NCI-H510A (cell line): ENCODE results near the gene STK10.

Experiments
- DNase-seq: peaks from one replicate; lab custom pipeline; 2025; lab: John Stamatoyannopoulos, UW

The STK10 gene

DNA sequence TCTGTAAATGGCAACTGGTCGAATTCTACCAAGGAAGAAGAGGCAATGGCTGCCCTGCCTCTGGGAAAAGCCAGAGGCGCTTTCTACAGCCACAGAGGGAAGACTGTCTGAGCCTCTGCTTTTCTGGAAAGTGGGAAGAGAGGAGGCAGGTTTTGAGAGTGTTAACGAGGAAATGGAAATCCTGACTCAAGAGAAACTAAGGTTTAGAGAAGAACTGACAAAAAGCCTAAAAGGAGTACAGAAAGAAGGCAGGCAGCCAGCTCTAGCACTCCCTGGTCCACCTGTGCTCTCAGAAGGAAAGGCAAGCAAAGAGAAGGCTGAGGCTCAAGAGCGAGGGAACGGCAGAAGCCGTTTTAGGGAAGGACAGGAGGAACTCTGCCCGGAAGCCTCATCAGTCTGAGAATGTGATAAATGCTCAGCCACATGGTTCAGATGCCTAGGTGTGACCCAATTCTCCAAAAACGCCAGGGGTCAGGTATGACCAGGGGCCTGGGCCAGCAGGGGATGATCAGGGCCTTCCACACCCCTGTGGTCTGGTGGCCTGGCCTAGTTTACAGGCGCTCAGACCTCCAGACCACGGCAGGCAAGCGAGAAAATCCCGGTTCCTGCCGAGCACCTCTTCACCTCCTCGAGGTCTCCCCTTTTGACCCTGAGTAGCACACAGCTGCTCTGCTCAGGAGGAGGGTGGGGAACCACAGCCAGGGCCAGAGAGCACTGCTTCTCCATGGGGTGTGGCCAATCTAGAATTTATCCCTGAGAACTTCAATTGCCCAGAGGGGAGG lies 101.6 kb downstream of the STK10 start:
- DNase-seq: no peak

DNA sequence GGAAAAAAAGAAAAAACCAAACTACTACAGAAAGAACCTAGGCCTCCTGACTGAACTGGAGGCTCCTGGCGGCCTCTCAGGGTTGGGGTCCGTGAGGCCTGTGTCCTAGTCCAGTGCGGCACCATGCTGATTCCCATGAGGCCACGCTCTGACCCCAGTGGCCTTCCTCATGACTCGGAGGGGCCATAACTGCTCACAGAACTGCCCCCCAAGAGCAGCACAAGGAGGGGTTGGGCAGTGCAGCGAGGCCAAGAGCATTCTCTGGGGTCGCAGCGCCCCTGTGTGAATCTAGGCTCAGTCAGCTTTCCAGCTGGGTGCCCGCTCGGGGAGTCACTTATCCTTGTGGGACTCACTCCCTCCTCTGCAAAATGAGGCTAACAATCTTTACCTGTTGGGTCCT lies 102.3 kb downstream of the STK10 start:
- no peak for DNase-seq

- no peak for DNase-seq
These were observed 105.8 kb downstream of the STK10 start for GRCh38 chr5:172082180-172082579.

- no peak for DNase-seq
These were observed 108.1 kb downstream of the STK10 start for GRCh38 chr5:172079876-172080275.

DNA sequence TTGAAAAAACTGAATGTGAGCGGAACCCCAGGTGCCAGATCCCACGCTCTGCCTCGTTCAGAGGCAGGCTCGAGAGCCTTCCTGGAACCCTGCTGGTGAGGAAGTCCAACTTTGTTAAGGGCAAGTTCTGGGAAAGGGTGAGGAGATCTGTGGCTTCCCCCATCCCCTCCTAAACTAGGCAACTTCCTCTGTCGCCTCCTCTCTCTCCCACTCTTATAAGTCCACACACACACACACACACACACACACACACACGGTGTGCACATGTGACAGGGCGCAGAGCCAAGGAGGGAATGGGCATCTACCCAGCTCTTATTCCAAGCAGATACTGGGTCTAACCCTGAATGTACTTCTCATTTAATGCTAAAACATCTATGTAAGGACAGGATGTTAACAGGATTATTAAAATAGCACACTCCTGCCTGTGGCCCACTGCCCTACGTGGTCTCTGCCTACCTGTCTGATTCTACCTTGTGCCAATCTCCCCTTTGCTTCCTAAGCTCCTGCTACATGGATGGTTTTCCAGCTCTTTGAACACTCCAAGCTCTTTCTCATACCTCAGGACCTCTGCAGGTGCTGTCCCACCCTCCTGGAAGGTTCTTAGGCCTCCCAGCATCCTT lies 109.2 kb downstream of the STK10 start:
- no peak for DNase-seq

DNA sequence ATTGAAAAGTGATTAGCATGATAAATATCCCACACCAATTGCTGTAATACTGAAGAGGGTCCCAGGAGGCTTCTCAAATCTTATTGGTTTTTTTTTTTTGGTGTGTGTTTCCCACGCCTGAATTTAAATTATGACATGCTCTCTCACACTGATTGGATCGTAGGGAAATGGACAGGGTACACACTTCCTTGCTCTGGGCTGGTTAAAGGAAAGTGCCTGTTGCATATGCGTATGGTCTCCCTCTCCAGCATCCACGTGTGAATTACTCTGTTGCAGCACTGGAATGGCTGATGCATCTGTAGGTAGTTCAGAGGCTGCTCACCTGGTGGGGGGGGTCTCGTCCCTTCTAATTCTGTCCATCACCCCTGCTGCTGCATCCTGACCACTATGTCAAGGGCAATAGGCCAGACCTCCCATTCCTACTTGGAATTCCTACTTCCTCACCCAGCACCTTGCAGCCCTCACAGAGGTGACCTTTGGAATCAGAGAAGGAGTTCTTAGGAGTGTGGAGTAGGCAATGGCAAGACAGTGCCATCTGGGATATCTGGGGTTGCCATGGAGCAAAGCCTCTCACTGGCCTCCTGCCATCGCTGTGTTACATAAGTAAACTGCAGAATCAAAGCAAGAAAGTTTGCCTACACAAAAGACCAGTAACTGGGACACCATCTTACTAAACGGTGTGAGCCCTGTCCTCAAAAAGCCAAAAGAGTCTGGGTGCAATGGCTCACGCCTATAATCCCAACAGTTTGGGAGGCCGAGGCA lies 110.2 kb downstream of the STK10 start:
- DNase-seq: no peak

GRCh38 chr5:172076761-172077244 lies 111.2 kb downstream of the STK10 start:
- DNase-seq: no peak

DNA sequence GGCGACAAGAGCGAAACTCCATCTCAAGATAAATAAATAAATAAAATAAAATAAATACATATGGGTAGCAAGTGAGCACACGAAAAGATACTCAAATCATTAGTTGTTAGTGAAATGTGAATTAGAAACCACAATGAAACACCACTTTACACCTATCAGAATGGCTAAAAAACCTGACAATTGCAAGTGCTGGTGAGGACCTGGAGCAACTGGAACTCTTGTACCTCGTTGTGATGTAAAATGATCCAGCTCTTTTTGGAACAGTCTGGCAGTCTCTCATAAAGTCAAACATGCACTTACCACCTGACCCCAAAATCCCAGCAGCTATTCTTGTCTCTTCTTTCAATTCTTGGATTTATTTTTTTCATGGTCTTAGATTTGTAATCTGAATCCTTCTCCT lies 112.4 kb downstream of the STK10 start:
- no peak for DNase-seq

GRCh38 chr5:172074896-172075295 lies 113.1 kb downstream of the STK10 start:
- no peak for DNase-seq

- no peak for DNase-seq
These were observed 116.6 kb downstream of the STK10 start for GRCh38 chr5:172071309-172071875.

GRCh38 chr5:172065431-172066065 lies 122.5 kb downstream of the STK10 start:
- DNase-seq: no peak

GRCh38 chr5:172064766-172065165 lies 123.3 kb downstream of the STK10 start:
- DNase-seq: no peak

- DNase-seq: no peak
These were observed 123.7 kb downstream of the STK10 start for GRCh38 chr5:172064358-172064757.

DNA sequence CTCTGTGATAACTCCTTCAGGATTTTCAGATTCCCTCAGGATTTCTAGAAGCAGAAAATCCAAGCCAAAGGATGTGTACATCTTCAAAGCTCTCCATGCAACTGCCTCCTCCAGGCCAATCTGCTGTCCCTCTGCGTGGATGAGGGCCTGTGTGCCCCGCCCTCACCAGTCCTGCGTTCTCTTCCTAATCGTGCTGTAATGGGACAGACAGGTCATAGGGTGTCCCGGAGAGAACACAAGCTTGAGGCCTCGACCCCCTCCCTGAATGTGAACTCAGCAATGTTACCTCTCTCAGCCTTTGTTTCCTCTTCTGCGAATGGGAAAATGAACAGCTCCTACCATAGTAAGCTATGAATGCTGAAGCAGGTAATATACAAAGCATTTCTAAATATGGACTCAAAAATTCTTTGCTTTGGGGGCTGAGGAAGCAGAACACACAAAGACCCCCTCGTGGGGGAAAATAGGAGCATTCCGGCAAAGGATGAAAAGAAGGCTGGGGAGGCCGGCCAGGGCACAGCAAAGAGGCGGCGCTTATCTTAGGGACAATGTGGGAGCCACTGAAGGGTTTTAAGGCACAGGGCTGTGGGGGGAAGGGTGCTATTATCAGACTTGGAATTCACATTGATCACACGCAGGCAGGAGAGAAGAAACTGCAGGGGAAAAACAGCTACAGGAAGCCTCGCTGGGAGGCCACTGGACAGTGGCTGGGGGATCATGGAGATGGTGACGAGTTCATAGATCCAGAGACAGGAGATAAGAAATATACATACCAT lies 124.4 kb downstream of the STK10 start:
- no peak for DNase-seq

DNA sequence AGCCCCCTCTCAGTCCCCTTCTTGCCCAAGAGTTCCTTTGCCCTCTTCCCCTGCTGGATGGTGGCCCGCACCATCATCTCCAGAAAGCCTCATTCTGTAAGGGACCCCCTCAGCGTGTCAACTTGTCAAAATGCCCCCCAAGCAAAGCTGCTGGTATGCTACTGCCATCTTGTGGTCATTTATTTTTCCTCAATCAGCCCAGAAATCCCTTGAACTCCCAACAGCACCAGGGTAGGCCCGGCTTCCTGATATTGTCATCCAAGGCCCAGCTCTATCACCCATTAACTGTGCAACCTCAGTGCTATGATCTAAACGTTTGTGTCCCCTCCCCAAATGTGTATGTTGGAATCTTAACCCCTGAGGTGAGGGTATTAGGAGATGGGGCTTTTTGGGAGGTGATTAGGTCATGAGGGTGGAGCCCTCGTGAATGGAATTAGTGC lies 128.3 kb downstream of the STK10 start:
- DNase-seq: no peak

GRCh38 chr5:172058088-172058487 lies 129.9 kb downstream of the STK10 start:
- DNase-seq: no peak

GRCh38 chr5:172055996-172056395 lies 132.0 kb downstream of the STK10 start:
- no peak for DNase-seq

DNA sequence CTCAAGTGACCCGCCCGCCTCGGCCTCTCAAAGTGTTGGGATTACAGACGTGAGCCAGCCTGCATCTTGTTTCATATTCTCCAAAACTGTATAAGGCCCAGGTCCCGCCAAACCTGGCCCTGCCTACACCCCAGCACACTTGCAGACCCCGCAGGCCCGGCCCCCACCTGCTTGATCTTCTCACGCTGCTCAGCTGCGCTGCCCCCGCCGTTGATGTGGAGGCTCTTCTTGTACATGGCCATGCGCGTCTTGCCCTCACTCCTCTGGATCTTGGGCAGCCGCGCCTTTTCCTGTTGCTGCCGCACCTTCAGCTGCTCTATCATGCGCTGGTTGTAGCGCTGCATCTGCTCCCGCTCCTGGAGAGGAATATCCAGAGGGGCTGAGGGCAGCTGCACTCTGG lies 132.6 kb downstream of the STK10 start:
- DNase-seq: no peak

DNA sequence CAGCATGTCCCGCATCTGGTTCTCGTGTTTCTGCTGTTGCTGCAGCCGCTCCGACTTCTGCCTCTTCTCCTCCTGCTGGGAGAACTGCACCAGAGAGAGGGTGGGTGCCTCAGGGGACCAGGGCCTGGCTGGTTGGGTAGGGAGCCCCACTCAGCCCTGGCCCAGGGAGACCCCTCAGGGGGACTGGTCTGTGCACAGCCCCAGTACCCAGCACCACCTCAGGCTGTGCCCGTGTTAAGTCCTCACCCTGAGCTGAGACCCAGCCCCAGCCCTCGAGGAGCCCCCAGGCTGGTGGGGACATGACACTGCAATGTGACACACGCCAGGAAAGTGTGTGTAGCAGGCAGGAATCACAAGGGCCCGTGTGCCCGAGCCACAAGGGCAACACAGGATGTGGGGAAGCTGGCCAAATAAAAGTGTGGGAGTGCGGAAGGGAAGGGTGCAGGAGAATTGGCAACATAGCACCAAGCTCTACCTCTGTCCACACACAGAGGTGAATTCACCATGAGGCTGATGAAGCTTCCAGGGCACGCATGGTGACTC lies 133.3 kb downstream of the STK10 start:
- DNase-seq: no peak

GRCh38 chr5:172052450-172053236 lies 135.4 kb downstream of the STK10 start:
- no peak for DNase-seq
